Nephron (organoid): ENCODE measurements around the gene ANO1.

Source experiments
- H3K27ac Mint-ChIP-seq, 3 experiments: 2 replicates each; pipeline ENCODE4 v1.8.0; 2020; ENCODE audit warnings: mixed read lengths in 3 of 3, mild to moderate bottlenecking in 2 of 3, moderate library complexity in 1 of 3
- H3K27me3 Mint-ChIP-seq: 2 replicates; pipeline ENCODE4 v1.8.0; 2021; ENCODE audit warnings: low read depth, mild to moderate bottlenecking, moderate library complexity, mixed read lengths
- H3K36me3 Mint-ChIP-seq: 2 replicates; pipeline ENCODE4 v1.8.0; 2020; ENCODE audit warnings: low read depth, mixed read lengths
- H3K4me1 Mint-ChIP-seq: 2 replicates; pipeline ENCODE4 v1.8.0; 2020; ENCODE audit warnings: mixed read lengths
- H3K4me3 Mint-ChIP-seq, 3 experiments: 2 replicates each; pipeline ENCODE4 v1.8.0; 2020; ENCODE audit warnings: mild to moderate bottlenecking in 3 of 3, mixed read lengths in 3 of 3, moderate library complexity in 2 of 3
- H3K9me3 Mint-ChIP-seq: 2 replicates; pipeline ENCODE4 v1.8.0; 2020; ENCODE audit warnings: mixed read lengths
- TF ChIP-seq, protein P1 (sequence below), 3 experiments: fragments of 200-600 bp; sonication (generic); IDR thresholded peaks; one replicate each; pipeline ENCODE4 v1.5.0; 2021; ENCODE audit warnings: antibody characterized with exemption in 3 of 3; ENCODE audit not compliant: unreplicated experiment in 3 of 3

Gene ANO1

DNA sequence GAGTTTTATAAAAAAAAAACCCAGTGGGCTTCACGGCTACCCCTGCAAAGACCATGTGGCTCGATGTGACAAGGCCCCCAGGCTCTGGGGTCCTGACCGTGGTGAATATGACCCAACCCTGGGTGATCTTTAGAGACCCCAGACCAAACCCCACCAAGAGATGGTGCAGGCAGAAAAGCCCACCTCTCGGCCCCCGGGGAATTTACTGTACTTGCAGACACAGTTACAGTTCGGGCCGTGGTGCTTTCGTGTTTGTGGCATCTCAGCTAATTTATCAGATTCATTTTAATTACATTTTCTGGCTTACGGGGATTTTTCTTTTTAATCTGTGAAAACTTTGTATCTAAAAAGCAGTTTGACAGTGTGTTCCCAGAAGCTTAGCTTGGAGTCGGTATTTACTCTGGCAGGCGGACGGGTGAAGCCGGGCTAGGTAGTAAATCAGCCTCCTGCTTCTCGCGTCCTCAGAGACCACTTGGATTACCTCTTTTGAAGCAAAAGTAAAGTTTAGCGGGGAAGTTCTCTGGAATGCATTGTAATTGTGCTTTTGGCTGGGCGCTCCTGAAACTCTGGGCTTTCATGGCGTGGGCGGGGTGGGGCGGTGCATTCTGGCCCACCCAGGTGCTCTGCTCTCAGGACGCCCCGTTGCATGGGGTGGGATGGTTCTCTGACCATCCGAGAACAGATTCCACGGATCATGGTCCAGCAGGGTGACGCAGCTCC is 25.3 kb downstream of the ANO1 start:
- peaks cover 70% of the 10 kb centered on the region for H3K4me1 Mint-ChIP-seq
- H3K36me3 Mint-ChIP-seq = no peaks in the 10 kb centered on the region
- peak overlapping the region; percentile 95 to 99 (median 97) for H3K27ac Mint-ChIP-seq
- peaks cover 26% of the 10 kb centered on the region for H3K27me3 Mint-ChIP-seq
- TF ChIP-seq, protein P1, sequence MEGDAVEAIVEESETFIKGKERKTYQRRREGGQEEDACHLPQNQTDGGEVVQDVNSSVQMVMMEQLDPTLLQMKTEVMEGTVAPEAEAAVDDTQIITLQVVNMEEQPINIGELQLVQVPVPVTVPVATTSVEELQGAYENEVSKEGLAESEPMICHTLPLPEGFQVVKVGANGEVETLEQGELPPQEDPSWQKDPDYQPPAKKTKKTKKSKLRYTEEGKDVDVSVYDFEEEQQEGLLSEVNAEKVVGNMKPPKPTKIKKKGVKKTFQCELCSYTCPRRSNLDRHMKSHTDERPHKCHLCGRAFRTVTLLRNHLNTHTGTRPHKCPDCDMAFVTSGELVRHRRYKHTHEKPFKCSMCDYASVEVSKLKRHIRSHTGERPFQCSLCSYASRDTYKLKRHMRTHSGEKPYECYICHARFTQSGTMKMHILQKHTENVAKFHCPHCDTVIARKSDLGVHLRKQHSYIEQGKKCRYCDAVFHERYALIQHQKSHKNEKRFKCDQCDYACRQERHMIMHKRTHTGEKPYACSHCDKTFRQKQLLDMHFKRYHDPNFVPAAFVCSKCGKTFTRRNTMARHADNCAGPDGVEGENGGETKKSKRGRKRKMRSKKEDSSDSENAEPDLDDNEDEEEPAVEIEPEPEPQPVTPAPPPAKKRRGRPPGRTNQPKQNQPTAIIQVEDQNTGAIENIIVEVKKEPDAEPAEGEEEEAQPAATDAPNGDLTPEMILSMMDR (IDR thresholded peaks at IDR 0.05; ENCODE audit: unreplicated experiment in 3 of 3) = no peak
- H3K9me3 Mint-ChIP-seq = no peaks in the 10 kb centered on the region
- peak overlapping the region; percentile 4 to 50 (median 32) for H3K4me3 Mint-ChIP-seq

DNA sequence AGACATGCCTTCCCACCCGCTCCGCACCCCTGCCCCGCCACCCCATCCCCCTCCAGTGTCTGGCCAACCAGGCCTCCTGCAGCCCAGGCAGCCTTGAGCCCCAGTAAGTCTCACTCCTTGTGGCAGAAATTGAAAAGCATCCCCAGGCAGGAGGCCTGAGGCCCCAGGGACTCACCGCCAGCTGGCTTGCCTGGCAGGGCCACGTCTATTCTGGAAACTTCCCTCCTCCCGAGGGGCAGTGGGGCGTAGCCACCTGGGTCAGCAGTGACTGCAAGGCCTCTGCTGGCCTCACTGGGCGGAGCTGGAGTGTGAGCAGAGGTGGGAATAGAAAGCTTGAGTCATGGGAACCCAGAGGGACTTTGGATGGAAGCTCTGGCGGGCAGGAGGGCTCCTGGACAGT is 26.3 kb downstream of the ANO1 start:
- TF ChIP-seq, protein P1 (IDR thresholded peaks at IDR 0.05; ENCODE audit: unreplicated experiment in 3 of 3) = no peak
- H3K27me3 Mint-ChIP-seq = peaks cover 33% of the 10 kb centered on the region
- H3K9me3 Mint-ChIP-seq = no peaks in the 10 kb centered on the region
- peak overlapping the region; percentile 95 to 99 (median 97) for H3K27ac Mint-ChIP-seq
- peaks cover 77% of the 10 kb centered on the region for H3K4me1 Mint-ChIP-seq
- no peak overlapping the region for H3K4me3 Mint-ChIP-seq
- H3K36me3 Mint-ChIP-seq = no peaks in the 10 kb centered on the region

DNA sequence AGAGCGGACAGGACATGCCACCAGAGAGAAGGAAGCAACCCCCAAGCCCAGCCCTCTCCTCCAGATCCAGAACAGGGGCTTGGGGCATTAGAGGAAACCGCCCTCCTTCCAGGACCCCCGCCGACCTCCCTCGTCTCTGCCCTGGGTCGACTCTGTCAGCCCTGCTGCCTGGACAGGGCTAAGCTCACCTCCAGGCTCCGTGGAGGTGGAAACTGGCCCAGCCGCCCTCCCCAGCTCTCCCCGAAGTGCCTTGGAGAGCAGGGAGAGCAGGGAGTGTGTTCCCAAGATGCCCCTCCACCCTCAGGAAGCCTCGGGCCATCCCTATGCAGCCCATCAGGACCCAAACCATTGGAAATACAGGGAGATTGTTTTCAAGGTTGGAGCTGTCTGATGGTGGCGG is 26.8 kb downstream of the ANO1 start:
- Mint-ChIP-seq H3K27me3 (peaks cover 34% of the 10 kb centered on the region), H3K36me3 (no peaks in the 10 kb centered on the region), H3K9me3 (no peaks in the 10 kb centered on the region), H3K27ac (peak overlapping the region; percentile 83 to 99 (median 95)), H3K4me3 (no peak overlapping the region), H3K4me1 (peaks cover 74% of the 10 kb centered on the region)
- TF ChIP-seq, protein P1 (IDR thresholded peaks at IDR 0.05; ENCODE audit: unreplicated experiment in 3 of 3) = no peak

DNA sequence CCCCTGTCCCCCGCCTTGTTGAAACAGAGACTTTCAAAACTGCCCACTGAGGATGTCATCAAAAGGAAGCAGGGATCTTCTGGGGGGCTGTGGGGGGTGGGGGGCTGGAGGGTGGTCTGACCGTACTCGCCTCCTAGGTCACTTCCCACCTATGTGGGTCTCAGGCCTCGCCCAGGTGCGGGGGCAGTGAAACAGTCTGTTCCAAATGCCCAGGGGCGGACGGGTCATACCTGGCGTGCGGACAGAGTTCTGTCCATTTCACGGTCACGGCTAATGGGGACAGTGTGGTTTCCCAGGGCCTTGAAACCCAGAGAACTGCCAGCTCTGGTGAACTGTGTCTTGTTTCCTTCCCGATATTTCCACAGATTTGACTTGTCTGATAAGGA is 27.2 kb downstream of the ANO1 start:
- Mint-ChIP-seq H3K27me3 (peaks cover 34% of the 10 kb centered on the region), H3K9me3 (no peaks in the 10 kb centered on the region), H3K27ac (peak overlapping the region; percentile 78 to 99 (median 87)), H3K4me1 (peaks cover 71% of the 10 kb centered on the region), H3K4me3 (no peak overlapping the region), H3K36me3 (no peaks in the 10 kb centered on the region)
- TF ChIP-seq, protein P1 (IDR thresholded peaks at IDR 0.05; ENCODE audit: unreplicated experiment in 3 of 3) = no peak

DNA sequence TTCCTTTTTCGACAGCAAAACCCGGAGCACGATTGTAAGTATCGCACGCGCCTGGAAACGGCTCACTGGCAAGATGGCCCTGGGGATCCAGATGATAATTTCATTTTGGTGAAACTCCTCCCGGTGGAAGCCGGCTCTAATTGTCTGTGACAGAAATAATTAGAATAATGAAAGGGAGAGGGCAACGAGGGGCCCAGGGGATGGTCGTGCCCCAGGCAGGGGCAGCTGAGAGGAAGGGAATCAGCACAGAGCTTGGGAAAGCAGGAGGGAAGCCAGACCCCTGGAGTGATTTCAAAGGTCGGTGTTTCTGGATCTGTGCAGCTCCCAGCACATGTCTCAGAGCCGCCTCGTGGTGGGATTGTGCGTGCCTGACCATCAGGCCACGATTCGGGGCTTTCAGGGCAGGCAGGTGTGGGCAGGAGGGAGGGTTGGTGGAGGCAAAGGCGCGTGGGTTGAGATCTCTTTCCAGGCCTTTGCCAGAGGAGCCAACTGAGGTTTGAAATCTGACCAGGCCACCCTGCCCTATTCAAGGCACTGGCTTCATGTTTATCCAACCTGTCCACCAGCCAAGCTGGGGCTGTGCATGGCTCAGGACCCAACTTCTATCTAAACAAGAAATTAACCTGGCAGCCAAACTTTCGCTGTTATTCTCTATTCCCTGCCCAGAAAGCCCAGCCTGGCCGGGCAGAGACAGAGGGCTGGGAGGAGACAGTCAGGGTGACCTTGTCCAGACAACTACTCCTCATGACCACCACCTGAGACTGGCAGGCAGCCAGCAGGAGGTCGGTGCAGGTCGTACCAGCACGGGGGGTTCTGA is 27.8 kb downstream of the ANO1 start:
- peak overlapping the region in 1 of 3 experiments; percentile 9 for H3K4me3 Mint-ChIP-seq
- TF ChIP-seq, protein P1 (IDR thresholded peaks at IDR 0.05; ENCODE audit: unreplicated experiment in 3 of 3) = no peak
- peaks cover 35% of the 10 kb centered on the region for H3K27me3 Mint-ChIP-seq
- no peaks in the 10 kb centered on the region for H3K9me3 Mint-ChIP-seq
- H3K36me3 Mint-ChIP-seq = no peaks in the 10 kb centered on the region
- peak overlapping the region; percentile 68 to 87 (median 78) for H3K27ac Mint-ChIP-seq
- peaks cover 73% of the 10 kb centered on the region for H3K4me1 Mint-ChIP-seq
